Measurements from ENCODE around the gene SRGAP2B. TPM values are rescaled to one million over a fixed set of nuclear protein-coding genes. Genes with fewer than 3 reads are reported as not detected.
"Not testable (repeated sequence)": the region's sequence is repeated elsewhere in the genome, so short reads cannot be mapped to it uniquely, and the experiment has no call there.

Gene SRGAP2B
- total and polyA plus RNA-seq, 2 donors (not counting 3 experiments of a cell fraction or from before 2014, with no cell fraction given): 13.4 to 75.2 TPM

DNA sequence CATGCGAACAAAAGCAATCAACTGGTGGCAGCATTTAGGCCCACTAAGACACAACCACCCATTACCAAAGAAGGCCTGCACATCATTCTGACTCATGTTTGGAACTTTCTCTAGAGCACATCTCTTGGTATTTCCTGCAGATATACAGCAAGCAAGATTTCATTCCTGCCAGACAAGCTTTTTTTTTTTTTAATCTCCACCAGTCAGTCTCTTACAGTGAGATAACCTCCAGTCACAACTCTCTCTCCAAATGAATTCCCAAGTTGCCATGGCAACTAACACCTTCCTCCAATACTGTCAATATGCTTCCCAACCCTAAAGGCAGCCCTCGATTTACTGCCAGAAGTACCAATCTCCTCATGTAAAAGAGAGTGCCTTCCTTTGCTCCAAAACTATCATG lies 59.1 kb downstream of the SRGAP2B start:
- H3K4me3 ChIP-seq (replicated peaks in 1 of 3; ENCODE audit: insufficient read depth in 1 of 3, low read depth in 1 of 3, low read length in 3 of 3); CTCF ChIA-PET; H3K79me2 ChIP-seq (ENCODE audit: control insufficient read depth, insufficient read depth, low read length); H3K4me2 ChIP-seq (ENCODE audit: insufficient read depth, low read length); H3K4me1 ChIP-seq (ENCODE audit: control insufficient read depth, extremely low read depth, insufficient read depth, low read length); POLR2A ChIA-PET; H3K27ac ChIP-seq (ENCODE audit: insufficient read depth, low read depth, low read length); H3K9me3 ChIP-seq (replicated peaks; ENCODE audit: control insufficient read depth, insufficient read depth, low read length); H3K27me3 ChIP-seq (ENCODE audit: control insufficient read depth in 2 of 2, insufficient read depth in 2 of 2, low read length in 2 of 2); H3K9ac ChIP-seq (replicated peaks; ENCODE audit: extremely low read depth, insufficient read depth, low read length); H4K20me1 ChIP-seq (replicated peaks; ENCODE audit: control insufficient read depth, extremely low read depth, insufficient read depth, low read length); dilution Hi-C loops (cut with MboI; ENCODE audit: extremely low pct_ligation_motif_present, low sequenced_read_pairs); DNase-seq (ENCODE audit: low read depth, low spot score); H2AFZ ChIP-seq (ENCODE audit: low read depth, low read length); H3K9me1 ChIP-seq (replicated peaks; ENCODE audit: control insufficient read depth, extremely low read depth, insufficient read depth, low read length); FAIRE-seq; intact Hi-C loops (cut with micrococcal nuclease); BruUV-seq (replicated peaks); H3K36me3 ChIP-seq (ENCODE audit: control insufficient read depth in 2 of 2, extremely low read depth in 1 of 2, insufficient read depth in 2 of 2, low read length in 2 of 2): not testable (repeated sequence)

DNA sequence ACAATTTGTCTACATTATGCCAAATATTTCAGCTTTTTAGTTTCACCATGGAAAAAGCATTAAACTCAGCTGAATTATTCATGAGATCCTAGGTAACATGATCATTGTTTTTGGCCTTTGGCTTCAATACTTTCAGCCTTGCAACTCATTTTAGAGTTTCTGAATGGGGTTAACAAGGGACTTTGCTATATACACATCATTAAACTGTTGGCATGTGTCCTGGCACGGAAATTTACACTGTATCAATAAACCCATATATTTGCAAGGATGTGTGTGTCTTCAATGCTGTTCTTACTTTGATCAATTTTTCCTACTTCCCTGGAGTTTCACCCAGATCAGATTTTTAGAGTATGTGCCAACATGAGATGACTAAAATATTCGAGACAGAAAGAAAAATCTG lies 61.6 kb downstream of the SRGAP2B start:
- H3K4me1 ChIP-seq (ENCODE audit: control insufficient read depth, extremely low read depth, insufficient read depth, low read length); H3K4me2 ChIP-seq (ENCODE audit: insufficient read depth, low read length); intact Hi-C loops (cut with micrococcal nuclease); H3K9ac ChIP-seq (replicated peaks; ENCODE audit: extremely low read depth, insufficient read depth, low read length); H2AFZ ChIP-seq (ENCODE audit: low read depth, low read length); BruUV-seq (replicated peaks); CTCF ChIA-PET; POLR2A ChIA-PET; DNase-seq (ENCODE audit: low read depth, low spot score); H3K27me3 ChIP-seq (ENCODE audit: control insufficient read depth in 2 of 2, insufficient read depth in 2 of 2, low read length in 2 of 2); H3K27ac ChIP-seq (ENCODE audit: insufficient read depth, low read depth, low read length); H3K79me2 ChIP-seq (ENCODE audit: control insufficient read depth, insufficient read depth, low read length); FAIRE-seq; H3K36me3 ChIP-seq (ENCODE audit: control insufficient read depth in 2 of 2, extremely low read depth in 1 of 2, insufficient read depth in 2 of 2, low read length in 2 of 2); H3K9me3 ChIP-seq (replicated peaks; ENCODE audit: control insufficient read depth, insufficient read depth, low read length); H3K4me3 ChIP-seq (replicated peaks in 1 of 3; ENCODE audit: insufficient read depth in 1 of 3, low read depth in 1 of 3, low read length in 3 of 3); H4K20me1 ChIP-seq (replicated peaks; ENCODE audit: control insufficient read depth, extremely low read depth, insufficient read depth, low read length); dilution Hi-C loops (cut with MboI; ENCODE audit: extremely low pct_ligation_motif_present, low sequenced_read_pairs); H3K9me1 ChIP-seq (replicated peaks; ENCODE audit: control insufficient read depth, extremely low read depth, insufficient read depth, low read length): not testable (repeated sequence)

DNA sequence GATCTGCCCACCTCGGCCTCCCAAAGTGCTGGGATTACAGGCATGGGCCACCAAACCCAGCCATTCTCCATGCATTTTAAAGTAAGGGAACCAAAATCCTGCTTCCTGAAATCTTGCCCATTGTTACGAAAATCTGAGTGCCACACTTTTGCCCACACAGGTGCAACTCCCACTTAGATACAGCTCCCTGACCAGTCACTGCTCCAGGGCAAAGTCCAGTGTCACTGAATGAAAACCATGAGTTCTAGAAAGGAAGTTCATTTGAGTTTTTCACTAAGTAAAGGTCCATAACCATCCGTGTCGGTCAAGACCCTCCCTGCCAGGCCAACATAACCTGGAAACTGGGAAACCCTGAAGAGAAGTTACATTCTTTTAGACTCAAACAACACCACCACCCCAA lies 67.9 kb downstream of the SRGAP2B start:
- POLR2A ChIA-PET; DNase-seq (ENCODE audit: low read depth, low spot score); H3K9me3 ChIP-seq (replicated peaks; ENCODE audit: control insufficient read depth, insufficient read depth, low read length); H3K27me3 ChIP-seq (ENCODE audit: control insufficient read depth in 2 of 2, insufficient read depth in 2 of 2, low read length in 2 of 2); BruUV-seq (replicated peaks); H3K4me3 ChIP-seq (replicated peaks in 1 of 3; ENCODE audit: insufficient read depth in 1 of 3, low read depth in 1 of 3, low read length in 3 of 3); H4K20me1 ChIP-seq (replicated peaks; ENCODE audit: control insufficient read depth, extremely low read depth, insufficient read depth, low read length); H3K27ac ChIP-seq (ENCODE audit: insufficient read depth, low read depth, low read length); intact Hi-C loops (cut with micrococcal nuclease); FAIRE-seq; CTCF ChIA-PET; H3K36me3 ChIP-seq (ENCODE audit: control insufficient read depth in 2 of 2, extremely low read depth in 1 of 2, insufficient read depth in 2 of 2, low read length in 2 of 2); H3K4me1 ChIP-seq (ENCODE audit: control insufficient read depth, extremely low read depth, insufficient read depth, low read length); H3K9ac ChIP-seq (replicated peaks; ENCODE audit: extremely low read depth, insufficient read depth, low read length); H3K4me2 ChIP-seq (ENCODE audit: insufficient read depth, low read length); H3K79me2 ChIP-seq (ENCODE audit: control insufficient read depth, insufficient read depth, low read length); H2AFZ ChIP-seq (ENCODE audit: low read depth, low read length); dilution Hi-C loops (cut with MboI; ENCODE audit: extremely low pct_ligation_motif_present, low sequenced_read_pairs); H3K9me1 ChIP-seq (replicated peaks; ENCODE audit: control insufficient read depth, extremely low read depth, insufficient read depth, low read length): not testable (repeated sequence)

GRCh38 chr1:145025286-145025685 lies 69.8 kb downstream of the SRGAP2B start:
- BruUV-seq (replicated peaks); CTCF ChIA-PET; H3K27ac ChIP-seq (ENCODE audit: insufficient read depth, low read depth, low read length): not testable (repeated sequence)

More at GRCh38 chr1:145025286-145025685, 69.8 kb downstream of the SRGAP2B start:
- H3K9me1 ChIP-seq (replicated peaks; ENCODE audit: control insufficient read depth, extremely low read depth, insufficient read depth, low read length); H3K4me2 ChIP-seq (ENCODE audit: insufficient read depth, low read length); DNase-seq (ENCODE audit: low read depth, low spot score); H4K20me1 ChIP-seq (replicated peaks; ENCODE audit: control insufficient read depth, extremely low read depth, insufficient read depth, low read length); H3K36me3 ChIP-seq (ENCODE audit: control insufficient read depth in 2 of 2, extremely low read depth in 1 of 2, insufficient read depth in 2 of 2, low read length in 2 of 2); POLR2A ChIA-PET; dilution Hi-C loops (cut with MboI; ENCODE audit: extremely low pct_ligation_motif_present, low sequenced_read_pairs); H3K9ac ChIP-seq (replicated peaks; ENCODE audit: extremely low read depth, insufficient read depth, low read length); H3K4me1 ChIP-seq (ENCODE audit: control insufficient read depth, extremely low read depth, insufficient read depth, low read length); FAIRE-seq; H3K9me3 ChIP-seq (replicated peaks; ENCODE audit: control insufficient read depth, insufficient read depth, low read length); H2AFZ ChIP-seq (ENCODE audit: low read depth, low read length); intact Hi-C loops (cut with micrococcal nuclease); H3K4me3 ChIP-seq (replicated peaks in 1 of 3; ENCODE audit: insufficient read depth in 1 of 3, low read depth in 1 of 3, low read length in 3 of 3); H3K27me3 ChIP-seq (ENCODE audit: control insufficient read depth in 2 of 2, insufficient read depth in 2 of 2, low read length in 2 of 2); H3K79me2 ChIP-seq (ENCODE audit: control insufficient read depth, insufficient read depth, low read length): not testable (repeated sequence)

Data from endothelial cell of umbilical vein (primary cell).